Chondrocyte (in vitro differentiated cells): ENCODE data around the gene ADD3. TPM values are rescaled to one million over a fixed set of nuclear protein-coding genes. Genes with fewer than 3 reads are reported as not detected.

ENCODE experiments used
- DNase-seq: peaks from one replicate; pipeline ENCODE4 v3.0.0; 2021; ENCODE audit warnings: mixed read lengths, low spot score
- H3K27ac Mint-ChIP-seq: one replicate; pipeline ENCODE4 v1.8.0; 2021; ENCODE audit warnings: mild to moderate bottlenecking, moderate library complexity, mixed read lengths; ENCODE audit not compliant: unreplicated experiment
- H3K27me3 Mint-ChIP-seq: 2 replicates; pipeline ENCODE4 v1.8.0; 2021; ENCODE audit warnings: low read depth, mixed read lengths
- H3K36me3 Mint-ChIP-seq: 2 replicates; pipeline ENCODE4 v1.8.0; 2021; ENCODE audit warnings: low read depth, mixed read lengths
- H3K4me1 Mint-ChIP-seq: 2 replicates; pipeline ENCODE4 v1.8.0; 2021; ENCODE audit warnings: low read depth, mild to moderate bottlenecking, mixed read lengths
- H3K4me3 Mint-ChIP-seq: one replicate; pipeline ENCODE4 v1.8.0; 2021; ENCODE audit warnings: mild to moderate bottlenecking, moderate library complexity, mixed read lengths; ENCODE audit not compliant: unreplicated experiment
- H3K9me3 Mint-ChIP-seq: 2 replicates; pipeline ENCODE4 v1.8.0; 2021; ENCODE audit warnings: low read depth, mixed read lengths
- total RNA-seq: library from RNA; stranded (reverse); gene quantifications from 3 replicates; pipeline ENCODE4 v1.2.1, GENCODE V29; 2021
- TF ChIP-seq, protein P1 (sequence below): fragments of 200-600 bp; sonication (generic); IDR thresholded peaks from 2 replicates; pipeline ENCODE4 v1.5.0; 2021; ENCODE audit warnings: antibody characterized with exemption, mild to moderate bottlenecking, moderate library complexity

Gene ADD3
- total RNA-seq, 1 donor from 2014 or later, result 75.1 TPM

DNA sequence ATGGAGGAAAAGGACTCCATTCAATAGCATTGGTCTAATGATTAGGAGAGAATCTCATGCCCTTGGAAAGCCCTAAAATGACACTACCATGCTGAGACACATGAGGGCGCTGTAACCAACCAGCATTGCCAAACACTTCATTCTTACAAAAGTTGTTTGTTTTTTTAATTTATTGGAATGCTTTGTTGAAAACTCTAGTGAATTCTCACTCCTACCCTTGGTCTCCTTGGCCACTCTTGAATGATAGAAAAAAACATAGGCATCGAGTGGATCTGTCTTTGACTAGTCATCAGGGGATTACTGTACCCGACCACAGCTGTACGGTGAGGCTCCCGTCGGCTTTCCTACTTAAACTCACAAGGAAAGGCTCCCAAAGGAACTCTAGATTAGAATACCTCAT is 29.3 kb upstream of the ADD3 start:
- Mint-ChIP-seq H3K4me1 (peaks cover 66% of the 10 kb centered on the region), H3K4me3 (no peak overlapping the region), H3K27ac (peak overlapping the region; percentile 41), H3K27me3 (no peaks in the 10 kb centered on the region), H3K36me3 (no peaks in the 10 kb centered on the region), H3K9me3 (no peaks in the 10 kb centered on the region)
- TF ChIP-seq, protein P1, sequence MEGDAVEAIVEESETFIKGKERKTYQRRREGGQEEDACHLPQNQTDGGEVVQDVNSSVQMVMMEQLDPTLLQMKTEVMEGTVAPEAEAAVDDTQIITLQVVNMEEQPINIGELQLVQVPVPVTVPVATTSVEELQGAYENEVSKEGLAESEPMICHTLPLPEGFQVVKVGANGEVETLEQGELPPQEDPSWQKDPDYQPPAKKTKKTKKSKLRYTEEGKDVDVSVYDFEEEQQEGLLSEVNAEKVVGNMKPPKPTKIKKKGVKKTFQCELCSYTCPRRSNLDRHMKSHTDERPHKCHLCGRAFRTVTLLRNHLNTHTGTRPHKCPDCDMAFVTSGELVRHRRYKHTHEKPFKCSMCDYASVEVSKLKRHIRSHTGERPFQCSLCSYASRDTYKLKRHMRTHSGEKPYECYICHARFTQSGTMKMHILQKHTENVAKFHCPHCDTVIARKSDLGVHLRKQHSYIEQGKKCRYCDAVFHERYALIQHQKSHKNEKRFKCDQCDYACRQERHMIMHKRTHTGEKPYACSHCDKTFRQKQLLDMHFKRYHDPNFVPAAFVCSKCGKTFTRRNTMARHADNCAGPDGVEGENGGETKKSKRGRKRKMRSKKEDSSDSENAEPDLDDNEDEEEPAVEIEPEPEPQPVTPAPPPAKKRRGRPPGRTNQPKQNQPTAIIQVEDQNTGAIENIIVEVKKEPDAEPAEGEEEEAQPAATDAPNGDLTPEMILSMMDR, result peak; percentile 83
- no peak for DNase-seq

DNA sequence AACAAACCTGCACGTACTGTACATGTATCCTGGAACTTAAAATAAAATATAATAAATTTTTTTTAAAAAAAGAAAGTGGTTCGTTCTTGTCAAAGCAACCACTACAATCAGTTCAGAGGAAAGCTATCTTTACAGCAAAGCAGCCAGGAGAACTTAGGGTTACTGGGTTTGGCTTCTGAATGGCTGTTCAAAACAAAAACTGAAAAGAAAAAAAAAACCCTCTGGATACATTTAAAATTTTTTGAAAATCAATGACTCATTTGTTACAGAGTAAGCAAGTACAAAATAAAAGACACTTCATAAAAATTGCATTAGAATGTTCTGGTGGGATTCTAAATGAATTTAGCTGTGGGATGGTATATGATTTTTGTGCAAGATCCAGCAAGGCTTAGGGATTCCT is 28.6 kb upstream of the ADD3 start:
- no peak overlapping the region for H3K4me3 Mint-ChIP-seq

DNA sequence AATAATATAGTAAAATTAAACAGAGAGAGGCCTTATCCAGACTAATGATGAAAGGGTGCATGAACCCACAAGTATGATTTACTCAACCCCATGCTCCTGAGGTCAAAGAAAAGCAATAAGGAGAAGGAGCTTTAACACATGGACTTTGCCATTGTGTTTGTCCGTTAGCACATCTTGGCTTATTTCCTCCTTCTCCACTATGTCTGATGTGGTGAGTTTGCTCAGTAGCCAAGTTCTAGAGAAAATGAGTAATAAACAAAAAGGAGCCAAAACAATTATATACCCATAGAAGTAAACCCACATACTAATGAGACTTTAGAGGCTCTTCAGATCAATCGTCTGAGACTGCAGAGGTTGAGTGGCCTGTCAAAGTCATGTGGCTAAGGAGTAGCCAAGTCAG is 26.1 kb upstream of the ADD3 start:
- DNase-seq, result no peak
- TF ChIP-seq, protein P1, result no peak
- H3K4me3 Mint-ChIP-seq, result no peak overlapping the region
- peak overlapping the region; percentile 63 for H3K27ac Mint-ChIP-seq
- H3K4me1 Mint-ChIP-seq, result peaks cover 56% of the 10 kb centered on the region
- H3K9me3 Mint-ChIP-seq, result peaks cover 9% of the 10 kb centered on the region
- H3K36me3 Mint-ChIP-seq, result peaks cover 3% of the 10 kb centered on the region
- H3K27me3 Mint-ChIP-seq, result no peaks in the 10 kb centered on the region

More for the DNA sequence above, 28.6 kb upstream of the ADD3 start:
- Mint-ChIP-seq H3K27me3 (no peaks in the 10 kb centered on the region), H3K36me3 (no peaks in the 10 kb centered on the region), H3K9me3 (no peaks in the 10 kb centered on the region), H3K27ac (no peak overlapping the region), H3K4me1 (peaks cover 66% of the 10 kb centered on the region)
- no peak for DNase-seq
- TF ChIP-seq, protein P1, result no peak

DNA sequence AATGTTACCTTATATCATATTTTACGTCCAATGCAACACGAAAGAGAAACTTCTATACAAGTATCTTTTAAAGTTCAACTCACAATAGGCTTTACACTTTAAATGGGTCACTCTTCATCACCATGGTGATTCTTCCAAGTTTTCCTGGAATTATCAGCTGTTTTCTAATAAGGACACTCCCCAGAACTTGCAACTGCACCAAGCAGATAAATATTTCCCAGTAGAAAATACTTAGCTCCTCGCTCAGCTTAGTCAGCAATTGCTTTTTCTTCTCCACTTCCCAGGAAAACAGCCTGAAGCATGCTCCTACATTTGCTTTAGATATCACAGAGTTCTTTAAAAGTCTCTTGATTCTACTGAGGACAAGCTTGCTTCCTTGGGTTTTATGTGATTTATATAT is 25.7 kb upstream of the ADD3 start:
- no peak for DNase-seq
- H3K36me3 Mint-ChIP-seq, result peaks cover 3% of the 10 kb centered on the region

DNA sequence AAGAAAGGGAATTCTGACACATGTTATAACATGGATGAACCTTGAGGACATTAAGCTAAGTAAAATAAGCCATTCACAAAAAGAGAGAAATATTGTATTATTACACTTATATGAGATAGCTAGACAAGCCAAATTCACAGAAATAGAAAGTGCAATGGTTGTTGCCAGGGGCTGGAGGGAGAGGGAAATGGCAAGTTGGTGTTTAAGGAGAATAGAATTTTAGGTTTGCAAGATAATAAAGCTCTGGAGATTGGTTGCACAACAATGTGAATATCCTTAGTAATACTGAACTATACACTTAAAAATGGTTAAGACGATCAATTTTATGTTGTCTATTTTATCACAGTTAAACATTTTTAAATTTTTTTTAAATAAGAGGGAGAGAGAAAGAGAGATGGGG is 25.0 kb upstream of the ADD3 start:
- peaks cover 3% of the 10 kb centered on the region for H3K36me3 Mint-ChIP-seq
- H3K4me1 Mint-ChIP-seq, result peaks cover 55% of the 10 kb centered on the region
- TF ChIP-seq, protein P1, result no peak
- no peak overlapping the region for H3K4me3 Mint-ChIP-seq
- H3K27me3 Mint-ChIP-seq, result no peaks in the 10 kb centered on the region
- no peak for DNase-seq
- peaks cover 9% of the 10 kb centered on the region for H3K9me3 Mint-ChIP-seq
- peak overlapping the region; percentile 63 for H3K27ac Mint-ChIP-seq

More for the DNA sequence above, 25.7 kb upstream of the ADD3 start:
- TF ChIP-seq, protein P1, result no peak
- no peak overlapping the region for H3K4me3 Mint-ChIP-seq
- peak overlapping the region; percentile 63 for H3K27ac Mint-ChIP-seq
- H3K27me3 Mint-ChIP-seq, result no peaks in the 10 kb centered on the region
- peaks cover 9% of the 10 kb centered on the region for H3K9me3 Mint-ChIP-seq
- peaks cover 55% of the 10 kb centered on the region for H3K4me1 Mint-ChIP-seq
